Measurements from ENCODE around the gene ALDH1A2.

The ALDH1A2 gene

DNA sequence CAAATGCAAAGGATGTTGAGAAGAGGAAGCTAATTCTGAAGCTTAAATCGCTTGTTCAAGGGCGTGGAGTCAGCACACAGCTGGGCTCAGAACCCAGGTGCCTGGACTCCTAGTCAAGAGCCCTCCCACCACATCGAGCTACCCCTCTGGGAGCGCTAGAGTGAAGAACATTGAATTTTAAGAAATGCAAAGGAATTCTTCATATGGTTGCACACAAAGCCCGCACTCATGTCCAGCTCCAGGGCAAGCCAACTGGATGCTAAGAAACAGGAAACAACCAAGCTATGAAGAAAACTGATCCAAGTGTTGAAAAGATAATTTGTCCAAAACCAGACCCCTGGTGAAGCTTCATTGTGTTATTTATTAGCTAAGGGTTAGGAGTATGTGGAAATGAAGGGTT, 122.3 kb downstream of the ALDH1A2 start:
- DNase-seq (ENCODE audit: low spot score) = no peak

DNA sequence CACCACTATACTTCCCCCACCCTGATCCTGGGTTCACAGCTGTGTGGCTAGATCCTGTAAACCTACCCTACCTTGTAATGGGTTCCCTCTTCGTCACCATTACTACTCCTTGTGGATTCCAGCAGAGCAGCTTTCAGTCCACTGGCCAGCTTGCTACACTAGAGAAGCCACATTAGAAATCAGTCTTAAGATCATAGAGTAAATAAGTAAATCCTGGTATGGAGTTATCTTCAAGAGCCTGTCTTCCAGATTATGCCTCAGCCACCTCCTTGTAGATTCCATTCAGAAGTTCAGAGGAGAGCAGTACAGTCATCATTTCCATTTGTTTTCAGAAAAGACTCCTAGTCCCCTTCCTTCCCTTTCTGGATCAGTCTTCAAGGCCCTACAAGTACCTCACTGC, 123.7 kb downstream of the ALDH1A2 start:
- no peak for DNase-seq (ENCODE audit: low spot score)

DNA sequence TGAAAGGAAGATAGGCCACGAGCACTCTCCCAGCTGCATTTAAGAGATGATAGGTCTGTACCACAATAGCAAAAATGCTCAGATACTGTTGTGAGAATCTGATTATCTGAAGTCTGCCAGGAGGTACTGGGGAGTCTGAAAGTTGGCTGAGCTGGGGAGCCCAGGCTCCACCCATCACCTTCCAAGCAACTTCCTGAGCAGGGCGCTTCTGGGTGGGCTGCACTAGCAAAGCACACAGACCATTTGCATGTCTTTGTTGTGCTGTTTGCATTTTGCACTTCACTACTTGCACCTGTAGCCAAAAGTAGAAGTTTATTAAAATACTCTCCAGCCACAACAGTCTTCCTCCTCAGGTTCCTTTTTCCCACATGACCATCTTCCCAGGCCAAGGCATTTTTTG, 133.2 kb downstream of the ALDH1A2 start:
- no peak for DNase-seq (ENCODE audit: low spot score)

DNA sequence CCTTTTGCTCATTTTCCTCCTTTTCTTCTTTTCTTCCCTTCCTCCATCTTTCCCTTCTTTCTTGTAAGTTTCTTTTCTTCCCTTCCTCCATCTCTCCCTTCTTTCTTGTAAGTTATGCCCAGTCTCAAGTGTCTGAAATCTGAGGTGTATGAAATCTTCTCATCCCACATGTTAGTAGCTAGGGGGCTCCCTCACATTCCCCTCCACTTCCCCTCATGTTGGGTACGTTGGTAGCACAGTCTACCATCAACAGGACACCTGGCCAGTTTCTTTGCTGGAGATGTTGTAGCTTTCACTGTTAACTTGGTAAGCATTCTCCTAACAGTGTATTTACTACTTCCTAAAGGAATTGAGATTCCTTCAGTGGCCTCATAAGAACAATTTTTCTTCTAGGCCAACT, 133.9 kb downstream of the ALDH1A2 start:
- DNase-seq (ENCODE audit: low spot score) = no peak

DNA sequence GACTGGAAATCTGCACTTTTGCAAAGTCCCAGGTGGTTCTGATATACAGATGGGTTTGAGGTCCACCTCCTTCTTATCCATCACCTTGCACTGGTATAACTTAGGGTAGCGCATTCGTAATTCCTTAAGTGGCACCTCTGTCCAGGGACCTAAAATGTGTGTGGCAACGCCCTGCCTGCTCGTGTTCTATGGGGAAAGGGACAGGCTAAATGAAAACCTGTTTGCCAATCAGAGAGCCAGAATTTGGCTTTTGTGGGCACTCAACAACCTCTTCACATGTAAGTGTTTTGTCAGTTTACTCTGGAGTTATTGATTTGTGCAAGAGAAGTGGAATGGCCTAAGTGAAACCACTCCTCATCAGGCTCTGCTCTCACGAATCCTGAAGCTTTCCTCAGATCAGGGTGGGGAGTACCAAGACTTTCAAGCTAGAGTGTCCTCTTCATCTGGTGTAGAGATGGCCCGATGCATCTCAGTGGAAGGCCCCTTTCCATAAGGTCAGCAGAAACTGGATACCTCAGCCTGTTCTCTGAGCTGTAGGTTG, 138.3 kb downstream of the ALDH1A2 start:
- DNase-seq (ENCODE audit: low spot score) = no peak

DNA sequence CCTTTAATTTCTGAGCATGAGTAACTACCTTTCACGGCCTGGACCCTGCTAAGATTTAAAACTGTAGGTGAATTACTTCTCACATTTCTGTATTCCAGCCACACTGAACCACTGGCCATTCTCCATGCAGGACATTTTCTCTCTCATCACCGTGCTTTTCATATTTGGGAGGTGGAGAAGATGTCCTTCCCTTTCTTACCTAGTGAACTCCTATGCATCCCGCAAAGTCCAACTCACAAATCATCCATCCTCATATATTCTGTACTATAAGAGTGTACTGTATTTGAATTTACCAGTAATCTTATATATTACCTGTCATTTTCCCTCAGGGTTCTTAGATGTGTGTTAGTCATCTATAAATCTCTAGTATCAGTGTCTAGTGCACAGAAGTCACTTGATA, 139.9 kb downstream of the ALDH1A2 start:
- no peak for DNase-seq (ENCODE audit: low spot score)

DNA sequence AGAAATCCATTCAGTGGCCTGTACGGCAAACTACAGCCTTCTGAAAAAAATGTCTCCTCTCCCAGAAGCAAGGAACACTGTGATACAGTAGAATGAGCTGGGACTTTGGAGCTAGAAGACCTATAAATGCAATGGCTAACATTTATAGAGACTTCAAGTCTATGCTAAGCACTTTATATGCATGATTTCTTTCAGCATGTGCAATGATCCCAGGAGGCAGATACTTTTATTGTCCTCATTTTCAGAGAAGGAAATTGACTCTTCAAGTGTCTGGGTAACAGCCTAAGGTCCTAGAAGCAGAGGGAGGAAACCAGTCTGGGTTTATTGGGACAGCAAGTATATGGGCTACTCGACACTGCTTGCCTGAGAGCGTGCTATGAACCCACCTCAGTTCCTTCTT, 140.9 kb downstream of the ALDH1A2 start:
- DNase-seq (ENCODE audit: low spot score) = no peak

DNA sequence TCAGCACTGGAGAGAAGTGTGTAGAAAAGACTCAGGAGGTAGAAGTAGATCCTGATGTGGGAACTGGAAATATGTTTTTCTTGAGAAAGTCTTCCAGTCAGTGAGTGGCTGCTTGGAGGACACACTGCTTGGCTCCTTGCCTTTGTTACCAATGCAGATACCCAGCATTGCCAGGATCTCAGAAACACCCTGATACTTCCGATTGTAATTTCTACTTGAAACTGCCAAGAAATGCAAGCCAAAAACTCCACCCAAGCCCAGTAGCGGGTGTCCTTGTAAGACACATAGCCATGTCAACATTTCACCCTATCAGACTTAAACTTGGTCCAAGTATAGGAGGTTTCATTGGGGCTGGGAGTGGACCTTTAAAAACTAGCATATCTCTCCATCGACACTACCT, 141.8 kb downstream of the ALDH1A2 start:
- DNase-seq (ENCODE audit: low spot score) = no peak

DNA sequence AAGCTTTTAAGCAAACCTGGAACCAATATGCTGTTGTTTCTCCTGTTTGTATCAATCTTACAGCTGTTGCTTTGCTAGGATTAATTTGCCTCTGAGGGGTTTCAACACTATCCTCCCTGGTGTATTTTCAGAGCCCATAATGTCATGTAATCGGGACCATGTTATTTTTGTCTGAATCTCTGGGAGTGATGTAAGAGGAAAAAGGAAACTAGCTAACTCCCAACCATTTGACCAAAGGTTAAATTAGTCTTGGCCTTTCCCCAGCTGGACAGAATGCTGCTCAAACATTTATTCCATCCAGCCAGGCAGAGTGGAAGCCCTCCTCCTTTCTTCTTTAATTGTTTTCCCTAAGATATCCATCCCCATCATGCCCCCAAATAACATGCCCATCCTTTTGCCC, 142.2 kb downstream of the ALDH1A2 start:
- no peak for DNase-seq (ENCODE audit: low spot score)

DNA sequence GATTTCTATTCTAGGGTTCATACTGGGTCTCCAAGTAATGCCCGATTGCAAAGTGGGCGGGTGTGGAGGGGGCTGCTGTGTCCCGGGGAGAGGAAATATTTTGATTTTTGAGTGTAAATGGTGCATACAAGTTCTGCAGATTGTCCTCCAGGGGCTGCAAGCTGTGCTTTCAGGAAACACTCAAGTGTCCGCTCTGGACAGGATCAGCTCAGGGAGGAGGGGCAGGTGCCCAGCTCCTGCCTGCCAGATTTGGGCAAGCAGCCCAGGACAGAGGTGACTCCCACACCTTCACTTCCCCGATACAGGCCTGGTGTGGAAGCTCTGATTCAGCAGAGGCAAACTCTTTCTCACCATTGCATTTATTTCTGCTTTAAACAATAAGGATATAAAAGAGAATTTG, 142.7 kb downstream of the ALDH1A2 start:
- no peak for DNase-seq (ENCODE audit: low spot score)

DNA sequence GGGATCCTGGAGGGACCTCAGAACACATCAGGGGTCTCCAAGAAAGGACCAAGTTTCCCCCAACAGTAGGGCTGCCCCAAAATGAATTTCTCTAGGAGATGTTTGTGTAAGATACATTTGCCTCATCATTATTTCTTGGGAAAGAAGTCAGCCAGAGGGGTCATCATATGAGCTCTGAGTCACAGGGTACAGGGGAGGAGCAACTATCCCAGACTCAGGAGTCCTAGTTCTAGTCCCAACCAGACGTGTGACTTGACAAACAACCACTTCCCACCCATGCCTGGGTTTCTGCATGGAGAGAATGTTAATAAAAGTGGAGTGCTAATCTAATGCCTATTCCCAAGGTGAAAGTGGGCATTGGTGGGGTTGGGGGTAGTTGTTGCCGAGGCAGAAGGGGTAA, 144.1 kb downstream of the ALDH1A2 start:
- DNase-seq (ENCODE audit: low spot score) = no peak

DNA sequence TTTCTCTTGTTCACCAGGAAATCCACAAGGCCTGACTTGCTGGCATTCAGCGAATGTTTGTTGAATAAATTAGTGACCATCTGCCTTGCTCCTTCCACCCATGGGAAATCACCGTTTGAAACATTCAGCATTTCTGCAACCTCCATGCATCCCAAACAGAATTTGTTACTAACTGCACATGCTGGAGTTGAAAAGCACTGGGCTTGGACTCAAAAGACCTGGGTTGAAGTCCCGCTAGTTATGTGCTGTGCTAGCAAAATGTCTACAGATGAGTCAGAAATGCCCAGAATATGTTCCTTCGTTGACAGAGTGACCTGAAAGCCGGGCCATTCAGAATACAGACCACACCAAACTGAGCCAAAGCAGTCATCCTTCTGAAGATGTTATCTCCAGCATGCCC, 144.6 kb downstream of the ALDH1A2 start:
- DNase-seq (ENCODE audit: low spot score) = no peak

DNA sequence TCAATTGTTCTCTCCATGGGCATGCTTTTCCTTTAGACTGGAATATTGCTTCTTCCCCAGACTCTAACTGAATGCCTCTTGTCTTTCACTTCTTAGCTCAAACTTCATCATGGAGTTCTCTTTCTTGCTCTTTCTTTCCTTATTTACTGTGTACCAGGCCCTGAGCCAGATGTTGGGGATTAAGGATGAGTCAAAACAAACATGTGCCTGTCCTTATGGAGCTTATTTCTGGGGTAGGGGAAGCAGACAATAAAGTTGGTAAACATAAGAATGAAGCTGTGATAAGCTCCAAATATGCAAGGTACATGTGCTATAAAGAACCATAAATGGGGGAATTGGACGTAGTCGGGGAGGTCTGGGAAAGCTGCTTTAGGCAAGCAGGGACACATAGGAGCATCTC, 145.8 kb downstream of the ALDH1A2 start:
- no peak for DNase-seq (ENCODE audit: low spot score)

DNA sequence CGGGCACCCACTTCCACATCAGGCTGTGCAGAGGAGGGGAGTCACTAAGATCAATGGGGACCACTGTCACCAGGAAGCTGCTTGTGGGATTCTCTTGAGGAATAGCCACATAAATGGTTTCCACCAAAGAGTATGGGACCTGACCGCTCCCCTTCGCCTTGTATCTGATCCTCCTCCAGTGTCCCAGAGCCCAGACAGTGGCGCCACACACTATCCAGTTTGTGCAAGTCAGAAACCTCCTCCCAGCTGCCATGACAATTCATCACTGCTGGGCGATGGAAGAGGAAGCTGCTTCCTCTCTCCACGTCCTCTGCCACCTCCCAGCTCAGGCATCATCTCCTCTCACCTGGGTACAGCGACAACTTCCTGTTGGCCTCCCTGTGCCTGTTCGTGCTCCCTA, 147.5 kb downstream of the ALDH1A2 start:
- no peak for DNase-seq (ENCODE audit: low spot score)

DNA sequence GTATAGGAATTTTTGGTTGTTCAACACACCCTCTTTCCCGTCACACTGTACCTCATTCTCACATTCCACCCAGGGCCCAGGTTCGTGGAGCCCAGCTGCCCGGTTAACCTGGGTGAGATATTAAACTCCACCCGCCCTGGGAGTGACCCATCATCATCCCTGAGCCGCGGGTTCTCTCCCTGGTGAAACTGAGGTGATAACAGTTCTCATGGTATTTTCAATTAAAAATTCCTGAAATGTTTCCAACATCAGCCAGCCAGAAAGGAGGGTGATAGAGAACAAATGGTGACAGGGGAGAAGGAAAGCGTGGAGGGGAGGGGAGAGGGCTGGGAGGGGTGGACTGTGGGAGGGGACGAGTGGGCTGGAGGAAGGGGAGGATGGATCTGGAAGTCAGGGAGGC, 148.8 kb downstream of the ALDH1A2 start:
- no peak for DNase-seq (ENCODE audit: low spot score)

DNA sequence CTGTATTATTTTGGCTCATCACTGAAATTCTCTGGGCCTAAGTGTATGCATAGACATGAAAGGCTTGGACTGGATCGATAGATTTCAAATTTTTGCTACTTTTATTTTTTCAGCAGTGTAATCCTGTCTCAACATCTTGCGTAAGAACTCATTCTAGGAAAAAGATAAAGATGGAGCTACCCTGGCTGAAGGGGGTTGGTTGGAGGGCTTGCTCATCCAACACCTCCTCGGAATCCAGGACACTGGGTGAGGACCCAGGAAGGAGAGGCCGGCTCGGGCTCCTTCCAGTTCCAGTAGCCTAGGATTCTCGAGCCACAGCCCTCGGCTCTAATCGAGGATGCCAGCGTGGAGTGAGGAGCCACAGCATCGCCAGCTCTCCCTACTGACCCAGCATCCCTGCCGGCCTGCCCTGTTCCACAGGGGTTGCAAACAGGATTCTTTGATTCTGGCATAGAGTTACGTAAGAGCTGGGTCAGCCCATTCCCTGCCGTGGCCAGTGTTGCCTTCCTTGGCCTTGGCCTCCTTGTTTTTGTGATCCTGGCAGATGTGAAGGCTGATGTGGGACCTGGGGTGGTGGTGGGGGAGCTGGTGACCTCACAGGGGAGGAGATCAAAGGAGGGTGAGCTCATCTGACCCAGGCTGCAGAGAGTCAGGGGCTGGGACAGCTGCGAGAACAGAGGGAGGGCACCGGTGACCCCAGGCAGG, 149.5 kb downstream of the ALDH1A2 start:
- no peak for DNase-seq (ENCODE audit: low spot score)

DNA sequence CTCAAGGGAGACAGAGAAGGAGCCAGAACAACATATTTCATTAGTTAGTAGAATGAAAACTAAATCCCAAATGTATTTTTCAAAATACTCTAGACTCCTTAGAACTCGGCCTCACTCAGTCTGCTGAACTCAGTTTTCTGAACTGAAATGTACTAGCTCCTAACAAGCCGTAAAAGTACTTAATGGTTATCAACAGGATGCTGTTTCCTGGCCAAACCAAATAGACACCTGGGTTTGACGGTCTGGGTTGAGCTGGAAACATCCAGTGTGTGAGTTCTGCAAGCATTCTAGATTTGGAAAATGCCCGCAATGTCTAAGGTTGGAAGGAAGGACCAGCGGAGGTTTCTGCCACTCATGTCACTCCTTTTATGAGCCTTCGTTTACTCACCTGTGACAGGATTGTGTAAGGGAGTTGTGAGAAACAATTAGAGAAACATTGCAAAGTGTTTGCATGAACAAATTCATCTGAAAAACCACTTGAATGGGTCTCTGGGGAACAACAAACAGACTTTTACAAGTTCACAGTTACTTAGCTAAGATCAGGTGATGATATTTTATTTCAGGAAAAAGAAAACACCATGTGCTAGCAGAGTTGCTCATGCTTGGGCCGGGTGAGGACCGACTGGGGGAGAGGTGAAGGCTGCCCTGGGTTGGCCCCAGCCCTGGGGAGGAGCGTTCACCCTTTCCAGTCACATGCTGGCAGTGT, 151.0 kb downstream of the ALDH1A2 start:
- DNase-seq (ENCODE audit: low spot score) = no peak

DNA sequence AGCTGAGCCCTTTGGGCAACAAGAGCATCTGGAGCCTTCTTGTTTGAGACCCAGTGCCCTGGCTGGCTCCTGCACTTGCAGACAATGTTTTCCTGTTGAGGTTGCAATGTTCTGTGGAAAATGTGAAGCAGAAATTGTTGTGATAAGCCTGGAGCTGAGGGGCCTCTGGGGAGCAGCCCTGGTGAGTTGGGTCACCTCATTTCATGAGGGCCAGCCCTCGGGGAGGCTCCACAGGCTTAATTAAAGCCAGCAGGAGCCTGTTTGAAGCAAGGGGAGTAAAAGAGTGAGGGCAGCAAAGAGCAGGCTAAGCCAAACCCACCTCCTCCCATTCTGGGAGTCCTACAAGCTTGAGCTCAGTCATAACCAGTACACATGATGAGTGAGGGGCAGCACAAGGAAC, 154.3 kb downstream of the ALDH1A2 start:
- no peak for DNase-seq (ENCODE audit: low spot score)

DNA sequence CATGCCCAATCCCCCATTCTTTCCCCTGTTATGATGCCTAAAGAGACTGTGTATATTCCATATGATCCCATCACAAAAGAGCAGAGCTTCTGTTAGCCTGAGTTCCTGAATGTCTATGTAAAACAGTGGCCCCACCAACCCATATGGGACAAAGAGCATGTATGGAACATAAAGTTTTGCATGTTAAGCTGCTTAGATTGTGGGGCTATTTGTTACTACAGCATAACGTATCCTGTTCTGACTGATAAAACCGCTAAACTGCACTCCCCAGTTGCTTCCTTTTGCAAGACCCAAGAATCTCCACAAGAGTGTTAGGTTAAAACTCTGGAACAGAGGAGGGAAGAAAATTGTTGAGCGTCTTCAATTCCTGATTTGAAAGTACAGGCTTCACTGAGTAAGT, 154.8 kb downstream of the ALDH1A2 start:
- DNase-seq (ENCODE audit: low spot score) = no peak

DNA sequence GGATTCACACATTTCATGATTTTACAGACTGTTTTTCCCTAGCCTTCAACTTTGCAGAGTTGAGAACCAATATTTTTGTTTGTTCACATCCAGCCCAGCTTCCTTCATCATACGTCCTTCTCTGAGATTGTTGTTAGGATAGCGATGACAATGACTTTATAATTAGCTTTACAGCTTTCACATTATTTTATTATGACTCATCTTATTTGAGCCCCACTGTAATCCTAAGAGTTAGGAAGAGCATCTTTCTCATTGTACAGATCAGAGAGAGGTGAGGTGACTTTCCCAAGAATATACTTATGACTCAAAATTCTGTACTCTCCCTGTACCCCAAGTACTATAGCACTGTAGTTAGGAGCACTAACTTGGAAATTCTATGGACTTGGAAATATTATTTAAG, 156.1 kb downstream of the ALDH1A2 start:
- no peak for DNase-seq (ENCODE audit: low spot score)

DNA sequence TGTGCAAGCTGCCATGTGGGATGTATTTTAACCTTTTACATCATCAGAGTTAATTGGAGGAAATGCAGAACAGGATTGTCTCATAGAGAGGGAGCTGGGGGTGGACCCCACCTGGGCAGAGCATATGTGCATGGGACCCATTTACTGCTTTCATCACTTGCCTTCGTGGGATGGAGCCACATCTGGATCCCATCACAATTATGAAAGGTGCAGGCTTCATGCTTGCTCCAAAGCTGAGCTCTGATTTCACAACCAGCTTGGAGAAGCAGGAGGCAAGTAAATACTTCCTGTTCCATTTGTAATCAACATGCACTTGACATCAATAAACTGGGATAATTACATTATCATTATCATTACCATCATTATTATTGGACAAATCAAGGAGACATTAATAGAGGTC, 161.9 kb downstream of the ALDH1A2 start:
- DNase-seq (ENCODE audit: low spot score) = no peak
